SW 1271 (cell line): Measurements from ENCODE around the gene VPS35L.

ENCODE experiments used
- DNase-seq, 2 experiments: peaks; one replicate each; lab custom pipeline; 2025; lab: John Stamatoyannopoulos, UW

Gene VPS35L, protein sequence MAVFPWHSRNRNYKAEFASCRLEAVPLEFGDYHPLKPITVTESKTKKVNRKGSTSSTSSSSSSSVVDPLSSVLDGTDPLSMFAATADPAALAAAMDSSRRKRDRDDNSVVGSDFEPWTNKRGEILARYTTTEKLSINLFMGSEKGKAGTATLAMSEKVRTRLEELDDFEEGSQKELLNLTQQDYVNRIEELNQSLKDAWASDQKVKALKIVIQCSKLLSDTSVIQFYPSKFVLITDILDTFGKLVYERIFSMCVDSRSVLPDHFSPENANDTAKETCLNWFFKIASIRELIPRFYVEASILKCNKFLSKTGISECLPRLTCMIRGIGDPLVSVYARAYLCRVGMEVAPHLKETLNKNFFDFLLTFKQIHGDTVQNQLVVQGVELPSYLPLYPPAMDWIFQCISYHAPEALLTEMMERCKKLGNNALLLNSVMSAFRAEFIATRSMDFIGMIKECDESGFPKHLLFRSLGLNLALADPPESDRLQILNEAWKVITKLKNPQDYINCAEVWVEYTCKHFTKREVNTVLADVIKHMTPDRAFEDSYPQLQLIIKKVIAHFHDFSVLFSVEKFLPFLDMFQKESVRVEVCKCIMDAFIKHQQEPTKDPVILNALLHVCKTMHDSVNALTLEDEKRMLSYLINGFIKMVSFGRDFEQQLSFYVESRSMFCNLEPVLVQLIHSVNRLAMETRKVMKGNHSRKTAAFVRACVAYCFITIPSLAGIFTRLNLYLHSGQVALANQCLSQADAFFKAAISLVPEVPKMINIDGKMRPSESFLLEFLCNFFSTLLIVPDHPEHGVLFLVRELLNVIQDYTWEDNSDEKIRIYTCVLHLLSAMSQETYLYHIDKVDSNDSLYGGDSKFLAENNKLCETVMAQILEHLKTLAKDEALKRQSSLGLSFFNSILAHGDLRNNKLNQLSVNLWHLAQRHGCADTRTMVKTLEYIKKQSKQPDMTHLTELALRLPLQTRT

GRCh38 chr16:19555186-19555937 is at the start of gene VPS35L:
TSS of gene VPS35L (plus strand) at chr16:19555703. CDS start at chr16:19555730, 27 bp downstream.
- DNase-seq = peak; percentile 75 to 93

DNA sequence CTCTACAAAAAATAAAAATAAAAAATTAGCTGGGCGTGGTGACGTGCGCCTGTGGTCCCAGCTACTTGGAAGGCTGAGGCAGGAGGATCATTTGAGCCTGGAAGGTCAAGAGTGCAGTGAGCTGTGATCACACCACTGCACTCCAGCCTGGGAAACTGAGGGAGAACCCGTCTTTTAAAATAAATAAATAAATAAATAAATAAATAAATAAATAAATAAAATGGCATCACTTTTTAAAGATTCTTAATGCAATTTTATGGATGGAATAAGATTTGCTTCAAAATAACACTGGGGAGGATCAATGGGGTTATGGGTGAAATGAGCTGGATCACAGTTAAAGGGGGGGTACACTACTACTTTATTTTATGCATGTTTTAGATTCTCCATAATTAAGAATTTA is 48.5 kb upstream of the VPS35L start:
- DNase-seq = no peak

- no peak for DNase-seq
Observed at GRCh38 chr16:19507867-19508266, 47.6 kb upstream of the VPS35L start.

DNA sequence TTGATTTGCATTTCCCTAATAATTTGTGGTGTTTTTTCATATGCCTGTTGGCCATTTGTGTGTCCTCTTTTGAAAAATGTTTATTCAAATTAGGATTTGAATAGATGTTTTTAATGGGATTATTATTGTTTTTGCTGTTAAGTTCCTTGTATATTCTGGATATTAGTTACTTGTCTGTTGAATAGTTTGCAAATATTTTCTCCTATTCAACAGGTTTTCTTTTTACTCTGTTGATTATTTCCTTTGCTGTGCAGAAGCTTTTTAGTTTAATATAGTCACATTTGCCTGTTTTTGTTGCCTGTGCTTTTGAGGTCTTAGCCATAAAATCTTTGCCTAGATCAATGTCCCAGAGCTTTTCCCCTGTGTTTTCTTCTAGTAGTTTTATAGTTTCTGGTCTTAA is 43.2 kb upstream of the VPS35L start:
- no peak for DNase-seq

DNA sequence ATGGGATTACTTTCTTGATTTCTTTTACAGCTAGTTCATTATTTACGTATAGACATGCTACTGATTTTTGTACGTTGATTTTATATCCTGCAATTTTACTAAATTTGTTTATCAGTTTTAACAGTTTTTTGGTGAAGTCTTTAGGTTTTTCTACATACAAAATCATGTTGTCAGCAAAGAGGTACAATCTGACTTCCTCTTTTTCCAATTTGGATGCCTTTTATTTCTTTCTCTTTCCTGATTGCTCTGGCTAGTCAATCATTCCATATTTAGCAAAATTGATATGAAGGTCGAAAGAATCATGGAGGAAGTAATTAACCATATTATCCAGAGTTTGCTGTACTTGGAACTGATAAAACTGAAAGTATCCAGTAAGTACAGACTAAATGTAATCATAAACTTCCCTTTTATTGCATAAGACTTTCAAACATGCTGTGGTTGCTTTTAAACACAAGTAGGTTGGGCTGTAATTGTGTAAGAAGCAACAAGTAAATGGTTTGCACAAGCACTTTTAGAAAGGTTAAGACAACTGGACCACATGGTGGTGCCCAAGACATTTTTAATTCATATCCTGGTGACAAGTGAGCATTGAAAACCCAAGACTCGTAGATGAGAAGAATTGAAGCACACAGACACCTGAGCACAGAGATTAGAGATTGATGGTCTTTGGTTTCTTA is 42.0 kb upstream of the VPS35L start:
- DNase-seq = no peak

DNA sequence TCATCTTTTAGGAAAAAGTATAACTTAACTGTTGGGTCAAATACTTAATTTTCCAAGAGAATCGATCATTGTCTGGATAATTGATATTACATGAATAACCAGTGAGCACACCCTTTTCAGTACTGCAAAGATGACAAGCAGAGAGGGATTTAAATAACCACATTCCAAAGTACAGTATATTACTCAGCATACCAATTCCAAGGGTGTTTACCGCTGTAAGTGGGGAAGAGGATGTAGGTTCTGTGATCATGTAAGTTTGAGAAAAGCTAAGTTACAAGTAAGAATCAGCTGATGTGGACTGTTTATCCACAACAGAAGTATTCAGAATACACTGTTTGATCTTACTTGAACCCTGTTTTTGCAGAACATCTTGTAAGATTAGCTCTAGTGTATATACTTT is 39.7 kb upstream of the VPS35L start:
- DNase-seq = no peak

- DNase-seq = no peak
Observed at GRCh38 chr16:19517424-19518089, 37.9 kb upstream of the VPS35L start.

- no peak for DNase-seq
Observed at GRCh38 chr16:19518388-19518787, 37.1 kb upstream of the VPS35L start.

GRCh38 chr16:19520861-19521331 is 34.6 kb upstream of the VPS35L start:
- peak in 1 of 2 experiments; percentile 11 for DNase-seq

- peak; percentile 52 to 77 for DNase-seq
Observed at GRCh38 chr16:19521471-19522396, 33.8 kb upstream of the VPS35L start, which contains the start of gene GDE1. TSS of gene GDE1 (minus strand) at chr16:19522098. CDS start at chr16:19521964, 134 bp downstream.

DNA sequence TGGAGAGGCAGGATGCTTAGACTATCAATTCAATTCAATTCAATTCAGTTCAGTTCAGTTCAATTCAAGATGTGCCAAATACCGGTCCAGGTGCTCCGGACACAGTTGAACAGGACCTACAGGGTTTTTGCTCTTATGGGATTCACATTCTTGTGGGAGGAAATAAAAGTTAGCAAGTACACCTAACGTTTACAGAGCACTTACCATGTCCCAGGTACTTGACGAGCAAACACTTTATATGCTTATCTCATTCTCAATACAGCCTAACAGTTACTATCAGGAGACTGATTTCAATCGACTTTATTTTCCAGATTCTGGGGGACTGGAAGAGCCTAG is 33.1 kb upstream of the VPS35L start:
- no peak for DNase-seq

DNA sequence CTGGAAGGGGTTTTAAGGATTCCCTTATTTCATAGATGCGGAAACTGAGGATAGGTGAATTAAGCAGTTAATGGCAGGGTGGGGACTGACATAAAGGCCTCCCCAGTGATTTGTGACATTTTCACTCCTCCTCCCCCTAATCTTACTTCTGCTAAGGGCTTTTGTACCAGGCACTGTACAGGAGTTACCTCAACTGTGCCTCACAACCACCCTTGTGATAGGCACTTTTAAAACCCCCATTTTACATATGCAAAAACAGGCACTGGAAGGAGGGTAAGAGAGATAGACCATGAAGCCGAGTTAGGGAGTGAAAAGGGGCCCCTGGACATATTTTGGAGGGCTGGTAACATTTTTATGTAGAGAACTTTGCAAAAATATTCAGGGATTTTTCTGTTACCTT is 32.7 kb upstream of the VPS35L start:
- DNase-seq = no peak

DNA sequence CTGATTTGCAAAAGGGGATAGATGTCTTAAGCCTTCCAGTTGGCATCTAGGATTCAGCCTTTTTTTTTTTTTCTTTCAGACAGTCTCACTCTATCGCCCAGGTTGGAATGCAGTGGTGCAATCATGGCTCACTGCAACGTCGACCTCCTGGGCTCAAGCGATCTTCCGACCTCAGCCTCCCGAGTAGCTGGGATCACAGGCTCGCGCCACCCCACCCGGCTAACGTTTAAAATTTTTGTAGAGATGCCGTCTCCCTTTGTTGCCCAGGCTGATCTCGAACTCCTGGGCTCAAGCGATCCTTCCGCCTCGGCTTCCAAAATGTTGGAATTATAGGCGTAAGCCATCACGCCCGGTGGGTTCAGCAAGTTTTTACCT is 32.3 kb upstream of the VPS35L start:
- DNase-seq = no peak

GRCh38 chr16:19523559-19524355 is 31.7 kb upstream of the VPS35L start, which contains the start of gene CCP110:
TSS of gene CCP110 (plus strand) at chr16:19523942. CDS start at chr16:19527882, 3,940 bp downstream.
- DNase-seq = peak; percentile 76 to 89

GRCh38 chr16:19524356-19524615 is 31.2 kb upstream of the VPS35L start:
- DNase-seq = no peak

DNA sequence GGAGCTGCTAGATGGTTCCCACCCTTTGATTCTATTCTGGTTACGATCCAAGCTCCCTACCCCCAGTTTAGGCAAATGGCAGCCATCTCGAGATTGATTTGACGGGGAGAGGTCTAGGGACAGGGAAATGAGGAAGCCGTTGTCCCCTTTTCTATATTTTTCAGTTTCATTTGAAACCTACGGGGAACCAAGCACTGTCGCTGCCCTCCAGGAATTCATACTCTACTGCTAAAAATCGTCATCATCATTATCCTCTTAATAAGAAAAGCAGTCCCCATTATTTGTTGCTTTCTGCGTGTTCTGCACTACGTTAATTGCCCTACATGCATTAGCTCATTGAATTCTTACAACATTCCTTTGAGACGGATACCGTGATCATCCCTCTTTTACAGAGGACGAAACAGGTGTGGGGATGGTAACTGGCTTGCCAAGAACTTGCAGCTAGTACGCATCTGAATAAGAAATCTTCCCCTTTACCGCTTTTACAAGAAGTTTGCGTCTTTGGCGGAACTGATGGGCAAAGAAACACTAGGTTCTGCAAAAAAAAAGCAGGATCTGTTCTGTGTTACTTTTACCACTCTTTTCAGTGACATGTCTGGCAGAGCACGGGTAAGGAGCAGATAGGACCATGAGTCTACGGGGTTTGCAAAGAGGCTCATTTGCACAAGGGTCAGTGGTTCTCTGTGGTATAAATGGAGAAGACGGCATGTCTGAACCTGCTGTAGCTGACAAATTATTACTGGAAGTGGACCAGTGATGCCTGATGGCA is 30.7 kb upstream of the VPS35L start:
- DNase-seq = no peak

DNA sequence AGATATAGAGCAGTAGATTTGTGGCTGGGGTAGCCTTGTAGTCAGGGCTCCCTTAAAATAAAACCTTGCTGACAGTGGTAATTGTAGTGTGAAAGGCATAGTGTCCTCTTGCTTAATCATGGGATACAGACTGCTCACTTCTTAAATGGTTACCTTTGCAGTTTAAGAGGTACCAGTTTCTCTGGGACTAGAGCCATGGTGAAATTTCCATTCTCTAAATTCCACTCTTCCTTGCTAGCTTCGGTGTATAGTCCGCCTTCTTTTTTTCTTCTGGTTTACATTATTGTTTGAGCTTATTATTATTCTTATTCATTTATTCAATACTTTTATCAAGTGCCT is 30.1 kb upstream of the VPS35L start:
- no peak for DNase-seq

GRCh38 chr16:19527161-19527560 is 28.3 kb upstream of the VPS35L start:
- DNase-seq = no peak
